WTC11 (cell line): ENCODE measurements around the gene TMEM178B.

ENCODE experiments used
- CTCF ChIP-seq: fragments of 200-600 bp; IDR thresholded peaks from 2 replicates; pipeline ENCODE4 v1.8.0; 2022; ENCODE audit warnings: antibody characterized with exemption
- ZNF416 ChIP-seq: fragments of 250-450 bp; sonication (Bioruptor Pico); IDR thresholded peaks from 2 replicates; pipeline ENCODE4 v1.9.0; 2021; ENCODE audit warnings: mild to moderate bottlenecking, inconsistent platforms

DNA sequence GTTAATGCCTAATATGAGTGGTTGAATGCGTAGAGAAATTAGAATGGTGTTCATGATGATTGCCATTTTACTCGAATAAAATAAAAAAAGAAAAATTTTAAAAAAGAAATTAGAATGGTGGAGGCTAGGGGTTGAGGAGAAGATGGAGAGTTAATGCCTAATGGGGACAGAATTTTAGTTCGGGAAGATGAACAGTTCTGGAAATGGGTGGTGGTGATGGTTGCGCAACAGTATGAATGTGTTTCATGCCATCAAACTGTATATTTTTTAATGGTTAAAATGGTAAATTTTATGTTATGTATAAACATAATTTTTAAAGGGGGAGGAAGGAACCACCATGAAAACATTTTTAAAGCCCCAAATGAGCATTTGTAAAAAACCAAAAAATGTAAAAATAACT lies 337.3 kb downstream of the TMEM178B start:
- TF ChIP-seq CTCF (no peak), ZNF416 (CRISPR knock-in tag) (no peak)
